HEK293T (cell line): Measurements from ENCODE around the gene SYNDIG1L.

Experiments used
- CTCF ChIA-PET: fragments of 350-600 bp; formaldehyde crosslinking; extraction: SDS; loops from one replicate; lab custom pipeline; 2021; ENCODE audit warnings: antibody characterized with exemption, inconsistent platforms; lab: Yijun Ruan, JAX
- POLR2A ChIA-PET: fragments of 350-600 bp; formaldehyde crosslinking; extraction: SDS; loops from one replicate; lab custom pipeline; 2020; ENCODE audit warnings: antibody characterized with exemption, inconsistent platforms; lab: Yijun Ruan, JAX
- DNase-seq: peaks from one replicate; pipeline ENCODE4 v3.0.0; 2012; ENCODE audit warnings: mixed read lengths; ENCODE audit errors: extremely low spot score
- ARNT ChIP-seq: fragments of 450-650 bp; IDR thresholded peaks from 2 replicates; pipeline ENCODE4 v1.6.1; 2017; ENCODE audit warnings: mild to moderate bottlenecking
- BHLHE40 ChIP-seq: fragments of 450-650 bp; IDR thresholded peaks from 2 replicates; pipeline ENCODE4 v1.6.1; 2016; ENCODE audit warnings: mild to moderate bottlenecking, moderate library complexity, borderline replicate concordance
- CTBP1 ChIP-seq: fragments of 450-650 bp; IDR thresholded peaks from 2 replicates; pipeline ENCODE4 v1.6.1; 2016; ENCODE audit warnings: borderline replicate concordance
- ELF4 ChIP-seq: fragments of 450-650 bp; IDR thresholded peaks from 2 replicates; pipeline ENCODE4 v1.6.1; 2017; ENCODE audit warnings: antibody characterized with exemption
- FOXA1 ChIP-seq: fragments of 450-650 bp; IDR thresholded peaks from 2 replicates; pipeline ENCODE4 v1.6.1; 2016; ENCODE audit warnings: mild to moderate bottlenecking
- FOXK2 ChIP-seq: fragments of 450-650 bp; IDR thresholded peaks from 2 replicates; pipeline ENCODE4 v1.6.1; 2016; ENCODE audit warnings: mild to moderate bottlenecking
- FOXM1 ChIP-seq: fragments of 450-650 bp; IDR thresholded peaks from 2 replicates; pipeline ENCODE4 v1.6.1; 2017; ENCODE audit warnings: mild to moderate bottlenecking, borderline replicate concordance
- HDGF ChIP-seq: fragments of 450-650 bp; IDR thresholded peaks from 2 replicates; pipeline ENCODE4 v1.6.1; 2017; ENCODE audit warnings: antibody characterized with exemption, borderline replicate concordance
- L3MBTL2 ChIP-seq: fragments of 450-650 bp; conservative IDR thresholded peaks from 2 replicates; pipeline ENCODE4 v1.6.1; 2016; ENCODE audit warnings: mild to moderate bottlenecking
- LEF1 ChIP-seq: fragments of 450-650 bp; IDR thresholded peaks from 2 replicates; pipeline ENCODE4 v1.6.1; 2017; ENCODE audit warnings: mild to moderate bottlenecking, borderline replicate concordance
- NFRKB ChIP-seq: fragments of 450-650 bp; IDR thresholded peaks from 2 replicates; pipeline ENCODE4 v1.6.1; 2016; ENCODE audit warnings: mild to moderate bottlenecking, moderate library complexity
- PKNOX1 ChIP-seq: fragments of 450-650 bp; IDR thresholded peaks from 2 replicates; pipeline ENCODE4 v1.6.1; 2016
- SP1 ChIP-seq: fragments of 450-650 bp; IDR thresholded peaks from 2 replicates; pipeline ENCODE4 v1.6.1; 2017
- SUZ12 ChIP-seq: fragments of 450-650 bp; IDR thresholded peaks from 2 replicates; pipeline ENCODE4 v1.6.1; 2016; ENCODE audit warnings: mild to moderate bottlenecking
- TARDBP ChIP-seq: fragments of 450-650 bp; IDR thresholded peaks from 2 replicates; pipeline ENCODE4 v1.6.1; 2016
- ZNF384 ChIP-seq: fragments of 450-650 bp; IDR thresholded peaks from 2 replicates; pipeline ENCODE4 v1.6.1; 2016

Gene SYNDIG1L

DNA sequence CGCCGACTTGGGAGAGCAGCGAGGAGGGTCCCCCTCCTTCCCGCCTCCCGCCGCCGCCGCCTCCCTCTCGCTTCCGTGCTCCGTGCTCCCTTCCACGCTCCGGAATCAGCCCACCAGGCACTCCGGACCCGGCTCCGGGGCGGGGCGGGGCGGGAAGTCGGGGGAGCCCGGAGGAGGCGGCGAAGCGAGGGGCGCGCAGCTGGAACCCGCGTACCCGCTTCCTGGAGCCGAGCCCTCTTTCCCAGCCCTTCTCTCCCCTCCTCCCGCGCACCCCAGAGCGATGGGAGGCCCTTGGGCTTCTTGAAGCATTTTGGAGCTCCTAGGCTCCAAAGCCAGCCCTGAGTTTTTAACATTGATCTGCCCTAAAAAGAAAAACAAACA, at the start of gene SYNDIG1L:
Gene SYNDIG1L (minus strand): TSS at position 9 of the 381 bp plus-strand sequence. CDS start 16,466 bp downstream, outside the sequence.
- ChIA-PET CTCF (no interaction called here), POLR2A (interaction anchor here (1.2 kb wide), 1 partner anchor 12 kb away, joined by 3 read pairs; no protein-coding TSS in a partner anchor)
- no peak for DNase-seq
- TF ChIP-seq CTBP1 (no peak), FOXK2 (no peak), FOXA1 (no peak), SUZ12 (no peak), NFRKB (no peak), L3MBTL2 (no peak), ARNT (no peak)

DNA sequence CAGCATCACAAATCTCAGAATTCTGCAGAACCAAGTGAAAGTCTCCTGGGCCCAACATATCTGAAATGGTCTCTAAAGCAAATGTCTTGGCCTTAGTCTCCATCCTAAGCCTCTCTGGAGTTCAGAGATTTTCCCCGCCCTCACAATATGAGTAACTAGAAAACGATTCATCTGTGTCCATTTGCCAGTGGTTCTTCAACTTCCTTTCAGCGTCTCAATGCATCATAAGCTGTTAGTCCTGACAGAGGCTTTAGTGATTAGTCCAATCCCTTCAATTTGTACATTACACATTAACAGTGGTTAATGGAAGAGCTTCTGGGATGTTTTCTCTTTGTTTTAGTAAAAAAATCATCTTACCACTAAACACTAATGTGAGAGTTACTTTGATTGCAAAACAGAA, 49.7 kb upstream of the SYNDIG1L start:
- CTCF ChIA-PET: no interaction called here
- DNase-seq: no peak
- TF ChIP-seq CTBP1: no peak
- TF ChIP-seq FOXA1: no peak
- POLR2A ChIA-PET: interaction anchor here (1.2 kb wide), 1 partner anchor 117 kb away, joined by 3 read pairs; no protein-coding TSS in a partner anchor

GRCh38 chr14:74474376-74474775, 48.4 kb upstream of the SYNDIG1L start:
- ChIA-PET POLR2A (no interaction called here), CTCF (interaction anchor here (0.6 kb wide), 1 partner anchor 841 kb away, joined by 3 read pairs; no protein-coding TSS in a partner anchor)
- no peak for TF ChIP-seq ELF4
- no peak for TF ChIP-seq FOXA1
- no peak for TF ChIP-seq NFRKB
- no peak for TF ChIP-seq ZNF384
- TF ChIP-seq FOXK2: no peak
- no peak for TF ChIP-seq HDGF
- TF ChIP-seq LEF1: no peak
- TF ChIP-seq PKNOX1: no peak
- no peak for TF ChIP-seq ARNT
- no peak for TF ChIP-seq SP1
- TF ChIP-seq BHLHE40: no peak
- TF ChIP-seq TARDBP: no peak
- no peak for TF ChIP-seq L3MBTL2
- no peak for TF ChIP-seq FOXM1
- no peak for TF ChIP-seq CTBP1
- no peak for TF ChIP-seq SUZ12
- DNase-seq: no peak

DNA sequence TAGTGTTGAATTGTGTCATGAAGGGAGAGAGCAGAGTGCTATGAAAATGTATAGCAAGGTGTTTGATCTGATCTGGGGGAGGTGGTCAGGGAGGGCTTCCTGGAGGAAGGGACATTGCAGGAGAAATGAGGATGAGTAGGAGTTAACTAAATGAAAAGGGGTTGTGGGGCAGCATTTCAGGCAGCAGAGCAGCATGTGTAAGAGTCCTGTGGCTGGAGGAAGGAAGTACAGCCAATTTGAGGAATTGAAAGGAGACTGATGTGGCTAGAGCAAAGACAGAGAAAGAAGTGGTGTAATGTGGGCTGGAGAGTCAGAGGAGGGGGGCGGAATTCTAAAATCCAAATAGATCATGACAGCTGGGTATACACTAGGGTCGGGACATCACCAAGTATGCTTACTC, 46.6 kb upstream of the SYNDIG1L start:
- ChIA-PET CTCF (no interaction called here), POLR2A (no interaction called here)
- TF ChIP-seq ZNF384 (no peak), BHLHE40 (no peak), NFRKB (no peak), L3MBTL2 (no peak), SUZ12 (no peak), TARDBP (no peak), PKNOX1 (no peak), FOXM1 (no peak), ELF4 (no peak), ARNT (no peak)
- DNase-seq: no peak

DNA sequence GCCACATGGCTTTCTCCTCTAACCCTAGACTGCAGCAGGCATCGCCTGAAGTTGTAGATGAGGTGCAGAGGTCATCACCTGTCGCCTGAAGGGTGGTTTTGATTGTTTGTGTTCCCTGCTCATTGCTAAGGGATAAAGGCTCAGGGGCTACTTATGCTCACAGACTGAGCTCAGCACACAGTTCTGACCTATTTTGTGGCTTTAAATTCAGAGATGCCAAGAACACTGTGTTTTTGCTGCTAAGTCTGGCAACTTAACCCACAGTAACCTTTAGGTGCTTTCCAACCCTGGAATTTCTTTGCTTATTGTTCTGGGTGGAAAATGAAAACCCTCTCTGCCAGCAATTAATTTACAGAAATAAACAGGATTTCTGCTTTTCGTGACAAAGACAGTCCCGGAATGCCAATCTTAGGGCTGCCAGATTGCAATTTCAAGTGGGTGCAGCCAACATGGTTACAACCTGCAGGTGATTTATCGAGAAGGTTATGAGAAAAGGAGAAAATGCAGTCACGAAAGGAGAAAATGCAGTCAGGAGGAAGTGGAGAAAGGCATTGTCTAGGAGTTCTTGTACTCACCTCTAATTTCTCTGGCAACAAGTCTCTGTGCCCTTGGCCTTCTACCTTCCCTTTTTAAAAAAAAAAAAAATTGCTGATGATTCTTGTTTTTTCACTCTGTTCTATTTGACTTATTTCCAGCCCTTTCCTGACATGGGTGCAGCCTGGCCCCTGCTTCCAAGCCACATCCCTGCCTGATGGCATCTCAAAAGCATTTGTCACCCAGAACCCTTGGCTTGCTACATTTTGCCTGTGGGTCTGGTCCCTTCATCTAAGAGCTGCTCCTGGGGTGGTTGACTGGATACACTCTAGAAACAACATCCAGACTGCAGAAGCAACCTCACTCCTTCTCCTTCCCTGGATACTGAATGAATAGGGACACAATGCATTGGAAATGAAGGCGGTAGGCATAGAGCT, 43.8 kb upstream of the SYNDIG1L start:
- TF ChIP-seq ZNF384 (no peak), CTBP1 (no peak), FOXK2 (no peak), L3MBTL2 (no peak), NFRKB (no peak), TARDBP (no peak), LEF1 (no peak), SUZ12 (no peak), SP1 (no peak)
- ChIA-PET POLR2A (interaction anchor here (1.0 kb wide), 1 partner anchor 30 kb away, joined by 3 read pairs; no protein-coding TSS in a partner anchor), CTCF (no interaction called here)
- no peak for DNase-seq

DNA sequence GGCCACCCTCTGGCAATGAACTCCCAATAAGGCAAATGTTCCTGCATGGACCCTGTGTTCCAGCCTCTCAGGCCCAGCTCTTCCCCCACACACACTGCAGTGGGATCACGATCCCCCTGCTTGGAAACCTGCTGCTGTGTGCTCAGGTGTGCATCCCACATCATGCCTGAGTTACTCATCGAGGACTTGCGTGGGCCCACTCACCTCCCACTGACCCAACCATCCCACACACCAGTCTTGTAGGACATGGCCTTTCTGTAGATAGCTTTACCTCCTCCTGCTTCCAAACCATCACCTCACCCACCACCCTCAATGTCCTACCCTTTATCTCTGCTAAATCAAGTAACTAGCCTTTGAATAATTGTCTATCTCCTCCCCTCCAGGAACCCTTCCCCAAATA, 42.5 kb upstream of the SYNDIG1L start:
- TF ChIP-seq PKNOX1 (no peak), NFRKB (no peak), SUZ12 (no peak), FOXM1 (no peak), LEF1 (no peak), ARNT (no peak), BHLHE40 (no peak), FOXA1 (no peak), SP1 (no peak), TARDBP (no peak), CTBP1 (no peak), L3MBTL2 (no peak), ELF4 (no peak), HDGF (no peak), ZNF384 (no peak), FOXK2 (no peak)
- no peak for DNase-seq
- CTCF ChIA-PET: interaction anchor here (1.0 kb wide), 1 partner anchor 12 kb away, joined by 3 read pairs; no protein-coding TSS in a partner anchor
- POLR2A ChIA-PET: interaction anchor here (0.6 kb wide), 1 partner anchor 105 kb away, joined by 3 read pairs; no protein-coding TSS in a partner anchor
